GM19397 (cell line): Measurements from ENCODE around the gene DDX50.
"Not testable (repeated sequence)": the region's sequence is repeated elsewhere in the genome, so short reads cannot be mapped to it uniquely, and the experiment has no call there.

Source experiments
- ATAC-seq: cut with Tn5 transposase; IDR thresholded peaks from one replicate; pipeline ENCODE4 v1.9.1; 2021; ENCODE audit warnings: mild to moderate bottlenecking, moderate library complexity; ENCODE audit not compliant: unreplicated experiment

The DDX50 gene, protein sequence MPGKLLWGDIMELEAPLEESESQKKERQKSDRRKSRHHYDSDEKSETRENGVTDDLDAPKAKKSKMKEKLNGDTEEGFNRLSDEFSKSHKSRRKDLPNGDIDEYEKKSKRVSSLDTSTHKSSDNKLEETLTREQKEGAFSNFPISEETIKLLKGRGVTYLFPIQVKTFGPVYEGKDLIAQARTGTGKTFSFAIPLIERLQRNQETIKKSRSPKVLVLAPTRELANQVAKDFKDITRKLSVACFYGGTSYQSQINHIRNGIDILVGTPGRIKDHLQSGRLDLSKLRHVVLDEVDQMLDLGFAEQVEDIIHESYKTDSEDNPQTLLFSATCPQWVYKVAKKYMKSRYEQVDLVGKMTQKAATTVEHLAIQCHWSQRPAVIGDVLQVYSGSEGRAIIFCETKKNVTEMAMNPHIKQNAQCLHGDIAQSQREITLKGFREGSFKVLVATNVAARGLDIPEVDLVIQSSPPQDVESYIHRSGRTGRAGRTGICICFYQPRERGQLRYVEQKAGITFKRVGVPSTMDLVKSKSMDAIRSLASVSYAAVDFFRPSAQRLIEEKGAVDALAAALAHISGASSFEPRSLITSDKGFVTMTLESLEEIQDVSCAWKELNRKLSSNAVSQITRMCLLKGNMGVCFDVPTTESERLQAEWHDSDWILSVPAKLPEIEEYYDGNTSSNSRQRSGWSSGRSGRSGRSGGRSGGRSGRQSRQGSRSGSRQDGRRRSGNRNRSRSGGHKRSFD

DNA sequence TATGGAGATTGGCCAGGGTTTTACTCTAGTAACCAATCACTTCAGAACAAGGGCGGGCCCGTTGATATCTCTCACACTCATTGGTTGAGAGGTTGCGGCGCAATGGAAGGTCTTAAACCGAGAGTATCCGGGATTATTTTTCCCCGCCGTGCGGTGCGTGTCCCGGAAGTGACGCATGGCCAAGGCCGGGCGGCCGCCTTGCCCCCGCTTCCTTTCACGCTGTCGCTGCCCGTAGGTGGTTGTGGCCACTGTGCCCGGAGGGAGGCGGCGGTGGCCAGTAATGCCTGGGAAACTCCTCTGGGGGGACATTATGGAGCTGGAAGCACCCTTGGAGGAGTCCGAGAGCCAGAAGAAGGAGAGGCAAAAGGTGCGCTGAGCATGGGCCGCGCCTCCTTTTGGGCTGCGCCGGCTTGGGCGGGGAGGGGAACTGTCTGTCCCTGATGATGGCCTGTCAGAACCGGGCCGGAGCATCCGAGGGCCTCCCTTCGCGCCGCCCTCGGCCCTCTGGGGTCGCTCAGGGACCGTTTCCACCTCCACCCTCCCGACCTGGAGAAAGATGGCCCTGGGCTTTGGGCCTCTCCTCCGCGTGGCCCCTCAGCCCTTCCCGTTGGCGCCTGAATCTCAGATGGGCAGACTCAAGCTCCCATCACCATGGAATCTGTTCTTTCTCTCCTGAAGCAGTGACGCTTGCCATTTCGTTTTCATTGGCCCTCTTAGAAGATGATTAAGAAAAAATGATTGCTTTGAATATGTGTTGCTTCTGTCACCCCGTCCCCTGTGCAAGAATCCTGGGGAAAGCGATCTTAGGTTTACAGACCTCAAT lies at the start of gene DDX50:
Gene DDX50 (plus strand): TSS at position 211 of the 823 bp plus-strand sequence. CDS start 70 bp downstream, at position 281.
- peak; percentile 97 for ATAC-seq

DNA sequence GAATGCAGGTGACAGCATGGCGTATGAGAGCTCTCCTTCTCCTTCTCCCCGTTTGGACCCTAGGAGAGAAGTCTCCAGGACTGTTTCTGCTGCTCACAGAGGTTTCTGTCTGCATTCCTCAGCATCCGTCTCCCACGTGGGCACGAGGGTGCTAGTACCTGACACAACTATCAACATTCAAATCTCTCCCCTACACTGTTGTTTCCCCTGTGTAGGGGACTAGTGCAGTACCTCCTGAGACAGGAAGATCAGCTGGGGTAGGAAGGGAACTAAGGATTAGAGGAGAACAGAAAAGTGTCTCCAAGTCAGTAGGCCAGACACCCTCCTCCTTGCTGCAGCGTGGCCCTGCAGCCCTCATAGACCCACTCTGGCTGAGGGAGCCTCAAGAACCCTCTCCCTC lies 44.8 kb upstream of the DDX50 start:
- no peak for ATAC-seq

DNA sequence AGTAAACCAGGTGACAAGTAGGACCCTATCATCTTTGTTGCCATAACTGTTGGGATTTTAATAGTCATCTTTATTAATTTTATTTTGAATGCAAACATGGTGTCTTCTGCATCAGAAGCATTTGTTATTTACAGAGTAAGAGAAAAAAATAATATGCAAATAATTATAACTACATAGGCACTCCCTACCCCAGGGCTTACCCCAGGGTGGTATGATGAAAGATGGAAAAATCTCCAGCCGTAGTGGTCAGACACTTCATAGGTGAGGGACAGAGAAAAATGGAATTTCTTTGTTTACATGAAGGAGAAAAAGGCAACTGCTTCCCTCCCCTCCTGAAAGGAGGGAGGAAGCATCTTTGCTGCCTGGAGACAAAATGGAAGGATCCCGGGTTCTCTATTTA lies 44.1 kb upstream of the DDX50 start:
- no peak for ATAC-seq

DNA sequence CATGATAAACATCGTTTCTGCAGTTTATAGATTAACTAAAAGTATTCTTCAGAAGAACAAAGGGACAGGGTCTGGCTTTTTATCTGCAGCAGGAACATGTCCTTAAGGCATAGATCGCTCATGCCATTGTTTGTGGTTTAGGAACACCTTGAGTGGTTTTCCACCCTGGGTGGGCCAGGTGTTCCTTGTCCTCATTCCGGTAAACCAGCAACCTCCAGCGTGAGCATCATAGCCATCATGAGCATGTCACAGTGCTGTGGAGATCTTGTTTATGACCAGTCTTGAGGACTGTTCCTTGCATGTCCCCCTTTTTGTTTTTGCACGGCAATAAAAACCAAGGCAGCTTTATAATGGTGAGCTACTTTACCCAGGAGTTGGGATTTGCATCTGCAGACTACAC lies 39.9 kb upstream of the DDX50 start:
- ATAC-seq = no peak

DNA sequence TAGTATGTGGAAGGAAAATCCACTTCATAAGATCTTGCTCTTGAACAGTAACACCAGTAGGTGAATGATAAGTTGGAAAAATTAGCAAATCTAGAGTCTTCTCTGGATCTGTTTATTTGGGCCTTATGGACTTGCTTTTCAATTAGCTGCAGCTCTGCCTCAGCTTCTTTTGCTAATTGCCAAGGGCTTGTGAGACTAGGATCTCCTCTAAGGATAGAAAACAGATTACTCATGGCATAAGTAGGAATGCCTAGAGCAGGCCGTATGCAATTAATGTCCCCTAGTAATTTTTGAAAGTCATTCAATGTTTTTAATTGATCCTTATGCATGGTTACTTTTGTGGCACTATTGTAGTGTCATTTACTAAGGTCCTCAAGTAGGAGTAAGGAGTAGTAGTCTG lies 36.5 kb upstream of the DDX50 start:
- ATAC-seq = no peak

DNA sequence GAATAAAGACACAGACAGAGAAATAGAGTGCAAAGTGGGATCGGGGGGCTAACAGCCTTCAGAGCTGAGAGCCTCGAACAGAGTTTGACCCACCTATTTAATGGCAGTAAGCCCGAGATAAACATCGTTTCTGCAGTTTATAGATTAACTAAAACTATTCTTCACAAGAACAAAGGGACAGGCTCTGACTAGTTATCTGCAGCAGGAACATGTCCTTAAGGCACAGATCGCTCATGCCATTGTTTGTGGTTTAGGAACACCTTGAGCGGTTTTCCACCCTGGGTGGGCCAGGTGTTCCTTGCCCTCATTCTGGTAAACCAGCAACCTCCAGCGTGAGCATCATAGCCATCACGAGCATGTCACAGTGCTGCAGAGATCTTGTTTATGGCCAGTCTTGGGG lies 32.9 kb upstream of the DDX50 start:
- ATAC-seq = not testable (repeated sequence)

DNA sequence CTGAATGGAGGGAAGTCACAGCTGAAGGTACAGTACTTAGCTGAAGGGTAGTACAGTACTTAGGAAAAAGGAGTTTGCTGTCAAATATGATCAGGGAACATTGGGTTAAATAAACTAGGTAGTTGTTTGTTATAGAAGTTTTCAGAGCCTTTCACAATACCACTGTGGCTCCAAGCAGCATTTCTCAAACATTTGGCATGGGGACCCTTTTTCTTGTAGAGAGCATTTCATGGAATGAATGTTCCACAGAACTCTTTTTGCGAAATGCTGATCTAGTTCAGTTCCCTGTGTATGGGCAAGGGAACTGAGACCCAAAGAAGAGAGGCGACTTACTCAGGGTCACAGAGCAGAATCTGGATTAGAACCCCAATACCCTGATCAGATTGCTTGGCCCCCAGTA lies 31.5 kb upstream of the DDX50 start:
- ATAC-seq = no peak

DNA sequence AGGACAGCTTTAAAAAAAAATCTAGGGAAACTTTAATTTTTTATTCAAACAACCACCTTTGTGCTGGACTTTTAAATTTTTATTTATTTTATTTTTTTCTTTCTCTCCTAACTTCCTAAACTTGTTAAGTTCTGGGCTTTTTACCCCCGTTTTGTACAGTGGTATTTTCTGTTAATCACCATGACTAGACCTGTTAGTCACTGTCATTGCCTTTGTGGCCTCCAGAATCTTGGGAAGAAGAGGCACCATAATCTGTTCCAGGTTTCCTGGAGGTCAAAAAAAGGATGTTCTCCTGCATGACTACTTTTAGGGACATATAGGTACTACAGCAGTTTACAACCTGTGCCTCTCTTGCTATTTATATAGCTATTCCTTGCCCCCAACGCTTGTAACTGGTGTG lies 31.1 kb upstream of the DDX50 start:
- no peak for ATAC-seq

DNA sequence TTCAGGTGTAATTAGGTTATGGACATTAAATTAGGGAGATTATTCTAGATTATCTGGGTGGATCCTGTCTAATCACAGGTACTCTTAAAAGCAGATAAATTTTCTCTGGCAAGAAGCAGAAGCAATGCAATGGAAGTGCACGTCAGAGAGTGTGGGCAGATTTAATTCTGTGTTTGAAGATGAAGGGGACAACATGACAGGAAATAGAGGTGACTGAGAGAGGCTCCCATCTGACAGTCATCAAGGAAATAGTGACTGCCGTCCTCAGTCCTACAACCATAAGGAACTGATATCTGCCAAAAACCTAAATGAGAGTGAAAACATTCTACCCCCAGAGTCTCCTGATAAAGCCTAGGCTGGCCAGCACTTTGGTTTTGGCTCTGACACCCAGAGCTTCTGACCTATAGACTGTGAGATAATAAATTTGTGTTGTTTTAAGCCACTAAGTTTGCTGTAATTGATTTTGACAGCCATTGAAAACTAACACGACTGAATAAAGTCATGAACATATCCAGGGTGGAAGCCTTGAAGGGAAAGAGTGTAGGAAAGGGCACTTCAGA lies 30.5 kb upstream of the DDX50 start:
- no peak for ATAC-seq

DNA sequence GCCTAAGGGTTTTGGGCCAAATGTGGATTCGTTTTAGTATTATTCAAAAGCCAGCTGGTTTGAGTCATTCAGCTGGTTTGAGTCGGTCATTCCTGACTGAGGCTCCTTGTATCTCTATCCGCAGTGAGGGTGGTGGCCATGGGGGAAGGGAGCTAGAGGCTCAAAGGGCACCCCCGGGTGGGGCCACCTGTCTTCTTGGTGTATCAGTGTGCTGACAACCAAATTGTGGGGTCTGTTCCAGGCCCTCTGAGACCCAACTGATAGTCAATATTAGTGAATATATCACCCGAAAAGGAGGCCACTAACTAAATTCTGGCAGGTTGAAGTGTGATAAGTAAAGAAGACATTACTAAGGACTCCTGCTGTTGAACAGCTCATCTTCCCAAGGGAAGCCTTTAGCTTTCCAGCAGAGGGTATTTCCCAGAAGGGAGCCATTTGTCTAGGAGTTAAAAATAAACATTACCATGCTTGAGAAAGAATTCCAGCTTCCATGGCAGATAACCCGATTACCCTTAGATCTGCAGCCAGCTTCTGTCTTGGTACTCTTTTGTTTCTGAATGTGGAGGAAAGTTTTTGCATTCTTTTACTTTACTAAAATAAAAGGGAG lies 29.9 kb upstream of the DDX50 start:
- ATAC-seq = no peak

DNA sequence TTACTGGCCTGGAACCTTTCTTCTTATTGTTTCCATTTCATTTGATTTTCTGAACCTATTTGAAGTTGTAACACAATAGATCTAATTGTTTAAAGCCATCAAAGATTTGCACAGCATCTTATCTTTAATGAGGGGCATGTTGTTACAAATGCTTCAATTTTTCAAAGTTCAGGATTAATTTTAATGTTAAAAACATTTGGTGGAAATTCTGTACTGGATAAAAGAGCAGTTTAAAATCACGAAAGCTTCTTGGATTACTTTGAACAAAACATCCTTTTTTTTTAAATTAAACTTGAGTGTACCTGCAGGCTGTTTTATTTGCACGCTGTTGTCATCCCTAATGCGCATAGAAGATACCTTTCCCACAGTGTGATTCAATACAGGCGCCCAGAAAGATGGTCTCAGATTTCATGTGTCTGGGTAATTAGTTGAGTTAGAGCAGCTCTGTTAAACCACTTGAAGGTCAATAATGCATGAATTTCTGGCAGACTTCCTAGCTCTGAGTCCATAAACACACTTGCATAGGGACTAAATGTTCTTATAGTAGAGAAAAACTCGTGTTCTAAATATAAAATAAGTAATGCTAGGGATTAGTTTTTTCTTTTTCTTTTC lies 29.3 kb upstream of the DDX50 start:
- ATAC-seq = no peak

DNA sequence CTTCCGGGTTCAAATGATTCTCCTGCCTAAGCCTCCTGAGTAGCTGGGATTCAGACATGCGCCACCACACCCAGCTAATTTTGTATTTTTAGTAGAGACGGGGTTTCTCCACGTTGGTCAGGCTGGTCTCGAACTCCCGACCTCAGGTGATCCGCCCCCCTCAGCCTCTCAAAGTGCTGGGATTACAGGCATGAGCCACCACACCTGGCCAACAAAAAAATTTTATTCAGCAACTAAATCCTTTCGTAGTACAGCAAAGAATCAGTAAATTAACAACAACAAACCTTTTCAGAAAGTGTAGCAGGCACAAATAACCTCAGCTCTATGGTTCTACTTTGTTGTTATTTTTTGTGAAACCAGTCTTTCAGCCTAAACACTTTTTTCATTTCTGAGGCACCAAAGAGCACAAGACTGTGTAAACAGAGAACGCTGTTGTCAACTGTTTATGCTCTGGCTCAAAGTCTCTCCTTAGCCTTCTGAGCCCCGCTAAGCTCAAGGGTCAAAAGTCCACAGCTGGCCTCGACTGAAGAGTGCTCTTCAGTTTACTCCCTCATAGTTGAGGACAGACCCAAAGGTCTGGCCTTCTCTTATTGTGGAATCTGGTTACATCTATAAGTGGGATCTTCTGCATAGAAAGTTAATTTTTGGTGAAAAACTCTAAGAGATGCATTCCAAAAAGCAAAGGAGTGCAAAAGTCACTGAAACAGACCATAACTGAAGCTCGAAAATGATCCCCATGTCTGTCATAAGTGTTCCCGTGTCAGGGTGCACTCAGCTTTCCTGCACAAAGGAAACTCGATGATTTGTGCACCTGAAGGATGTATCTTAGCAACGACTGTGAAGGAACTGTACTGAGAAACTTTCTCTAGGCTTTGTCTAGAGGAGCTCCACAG lies 24.6 kb upstream of the DDX50 start:
- ATAC-seq = no peak

DNA sequence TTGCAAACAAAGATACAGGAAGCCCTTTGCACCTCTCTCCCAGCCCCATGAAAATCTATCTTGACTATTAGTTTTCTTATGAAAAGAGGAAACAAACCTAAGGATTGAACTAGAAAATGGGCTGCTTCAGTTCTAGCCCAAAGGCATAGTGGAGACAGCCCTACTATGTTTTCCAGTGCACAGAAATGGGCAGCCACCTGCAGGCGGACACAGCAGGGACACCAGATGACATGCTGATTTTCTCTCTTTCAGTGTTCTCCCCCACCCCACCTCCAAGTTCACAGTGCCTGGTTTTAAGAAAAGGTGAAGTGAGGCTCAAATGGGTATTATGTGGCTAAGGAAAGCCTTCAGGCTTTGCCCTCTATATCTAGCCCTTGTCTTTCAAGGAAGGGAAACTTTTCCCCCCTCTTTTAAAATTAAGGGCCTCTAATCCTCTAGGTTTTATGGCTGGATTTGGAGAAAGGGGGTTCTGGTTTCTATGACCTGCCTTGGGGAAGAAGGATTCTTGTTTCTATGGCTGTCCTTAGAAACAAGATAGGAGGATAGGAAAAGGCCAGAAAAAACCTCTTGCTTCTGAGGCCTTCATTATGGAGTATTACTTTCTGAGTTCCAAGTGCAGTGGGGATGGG lies 23.5 kb upstream of the DDX50 start:
- no peak for ATAC-seq

DNA sequence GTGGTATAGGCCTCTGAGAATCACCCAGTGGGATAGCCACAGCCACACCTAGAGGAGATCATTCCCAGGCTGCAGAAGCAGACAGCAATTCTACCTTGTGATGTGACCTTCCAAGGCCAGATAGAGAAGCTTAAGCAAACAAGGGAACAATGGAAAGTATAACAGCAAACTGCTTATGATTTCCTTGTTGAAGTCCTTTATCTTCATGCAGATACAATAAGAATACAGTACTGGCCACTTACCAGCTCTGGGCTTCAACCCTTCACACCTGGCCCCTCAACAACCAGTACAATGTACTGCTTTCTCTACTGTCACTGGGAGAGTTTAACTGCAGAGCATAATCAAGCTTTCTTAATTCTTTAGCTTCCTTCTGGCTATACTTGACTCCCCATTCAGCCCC lies 22.6 kb upstream of the DDX50 start:
- no peak for ATAC-seq

DNA sequence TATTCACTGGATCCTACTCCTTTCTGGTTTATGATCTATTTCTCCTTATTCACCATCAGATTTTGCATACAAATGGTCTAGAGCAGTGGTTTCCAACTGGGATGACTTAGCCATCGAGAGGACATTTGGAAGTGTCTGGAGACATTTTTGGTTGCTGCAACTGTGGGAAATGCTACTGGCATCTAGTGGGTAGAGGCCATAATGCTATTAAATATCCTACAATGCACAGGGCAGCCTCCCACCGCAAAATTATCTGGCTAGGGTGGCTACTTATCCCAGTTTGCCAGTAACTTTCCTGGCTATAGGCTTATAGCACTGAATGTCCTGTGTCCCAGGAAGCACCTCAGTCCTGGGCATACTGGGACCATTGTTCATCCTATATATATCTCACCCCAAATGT lies 21.5 kb upstream of the DDX50 start:
- ATAC-seq = no peak

DNA sequence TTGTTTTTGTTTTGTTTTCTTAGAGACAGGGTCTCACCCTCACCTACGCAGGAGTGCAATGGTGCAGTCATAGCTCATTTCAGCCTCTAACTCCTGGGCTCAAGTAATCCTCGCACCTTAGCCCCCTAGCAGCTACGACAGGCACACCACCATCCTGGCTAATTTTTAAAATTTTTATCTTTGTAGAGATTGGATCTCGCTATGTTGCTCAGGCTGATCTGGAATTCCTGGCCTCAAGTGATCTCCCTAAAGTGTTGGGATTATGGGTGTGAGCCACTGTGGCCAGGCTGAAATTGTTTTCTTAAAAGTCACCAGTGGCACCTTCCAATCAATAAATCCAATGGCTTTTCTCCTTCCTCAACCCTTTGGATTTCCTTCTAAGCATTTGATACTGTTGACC lies 20.9 kb upstream of the DDX50 start:
- no peak for ATAC-seq

DNA sequence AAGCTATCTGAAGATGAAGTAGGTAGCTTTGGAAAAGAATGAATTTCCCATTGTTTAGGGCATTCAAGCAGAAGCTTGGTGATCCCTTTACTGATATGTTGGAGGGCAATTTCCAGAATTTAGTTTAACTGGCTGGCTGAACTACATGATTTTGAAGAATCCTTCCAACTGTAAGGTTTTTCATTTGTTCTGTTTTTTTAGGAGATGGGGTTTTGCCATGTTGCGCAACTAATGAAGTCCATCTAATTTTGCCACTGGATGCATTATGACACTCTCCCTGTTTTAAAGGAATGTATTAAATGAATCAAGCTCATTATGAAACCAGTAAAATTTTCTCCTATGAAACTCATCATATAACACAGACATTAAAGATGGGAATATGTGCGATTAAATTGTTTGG lies 6.1 kb upstream of the DDX50 start:
- ATAC-seq = no peak

DNA sequence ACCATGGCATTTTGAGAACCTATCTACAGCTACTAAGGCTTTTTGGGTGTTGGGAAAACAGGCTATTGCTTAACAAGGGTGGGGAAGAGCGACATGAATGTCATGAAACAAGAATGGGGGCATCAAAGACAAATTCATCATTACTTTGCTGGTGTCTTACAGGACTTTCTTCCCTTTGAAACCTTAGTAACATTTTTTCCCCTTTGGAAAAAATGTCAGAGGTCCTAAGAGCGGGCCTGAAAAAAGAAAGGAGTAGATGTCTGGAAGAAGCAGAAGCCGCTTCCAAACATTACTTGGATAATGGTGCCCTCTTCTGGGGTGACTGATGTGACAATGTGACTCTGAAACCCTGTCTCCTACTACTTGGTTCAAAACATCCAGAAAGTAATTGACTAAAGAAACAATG lies 3.8 kb upstream of the DDX50 start:
- ATAC-seq = no peak

DNA sequence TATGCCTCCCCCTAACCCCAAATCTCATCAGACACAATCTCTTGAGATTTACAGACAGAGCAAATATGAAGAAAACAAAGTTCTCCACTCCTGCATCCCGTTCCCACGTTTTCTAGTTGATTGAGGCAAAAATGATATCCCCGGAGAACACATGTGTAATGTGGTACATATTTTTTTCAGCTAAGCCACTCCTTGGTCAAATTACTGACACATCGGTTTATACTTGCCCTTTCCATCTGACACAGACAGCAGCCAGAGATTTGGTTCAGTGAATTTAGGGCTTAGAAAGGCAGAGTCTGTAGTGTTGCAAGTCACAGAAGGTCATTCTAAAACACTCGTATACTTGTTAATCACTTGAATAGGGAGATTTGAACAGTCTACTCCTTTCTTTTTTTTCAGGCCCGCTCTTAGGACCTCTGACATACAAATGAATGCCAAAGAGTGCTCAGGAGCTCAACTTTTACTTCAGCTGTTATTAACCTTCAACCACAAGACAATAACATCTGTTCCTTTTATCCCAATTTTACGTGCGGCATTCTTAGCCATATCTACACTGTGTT lies 1.8 kb upstream of the DDX50 start:
- ATAC-seq = no peak
